ENCODE data around the gene SCN2B. TPM values are rescaled to one million over a fixed set of nuclear protein-coding genes. Genes with fewer than 3 reads are reported as not detected.
A peak's percentile ranks its signal among the peaks of the same experiment; 100 is the strongest.

The SCN2B gene
- total RNA-seq, 2 experiments from 2014 or later: not detected

- H3K4me3 Mint-ChIP-seq: peak overlapping the region; percentile 52
- TF ChIP-seq CTCF (IDR thresholded peaks at IDR 0.05): no peak
- Histone ChIP-seq H3K4me3 (ENCODE audit: low read length) (no peak overlapping the region), H3K36me3 (ENCODE audit: insufficient read depth, low read length) (peaks cover 39% of the 10 kb centered on the region), H3K27me3 (ENCODE audit: control insufficient read depth in 1 of 2, insufficient read depth in 2 of 2, low read length in 2 of 2) (no peaks in the 10 kb centered on the region), H3K27ac (ENCODE audit: low read depth in 1 of 2, low read length in 2 of 2) (no peak overlapping the region), H3K9me3 (ENCODE audit: control insufficient read depth in 1 of 2, insufficient read depth in 1 of 2, low read length in 2 of 2) (no peaks in the 10 kb centered on the region), H3K4me1 (ENCODE audit: insufficient read depth, low read length) (peaks cover 75% of the 10 kb centered on the region)
- peaks cover 49% of the 10 kb centered on the region for H3K36me3 Mint-ChIP-seq (ENCODE audit: low read depth)
- POLR2A ChIA-PET: interaction anchor here (0.5 to 3.7 kb wide), 13 partner anchors 9 to 177 kb away, joined by 3 to 23 read pairs (median 6); partner anchors contain the start of genes CD3E, JAML, MPZL2 and MPZL3
- H3K9me3 Mint-ChIP-seq: no peaks in the 10 kb centered on the region
- DNase-seq: peak in 4 of 14 experiments; percentile 52 to 70 (median 53)
- peak; percentile 41 for ATAC-seq (ENCODE audit: poor library complexity)
- peaks cover 94% of the 10 kb centered on the region for H3K4me1 Mint-ChIP-seq (ENCODE audit: low read depth)
- intact Hi-C loops (cut with DNase I, micrococcal nuclease): loop anchor here in 1 of 2 experiments (1.0 to 5.0 kb wide), 4 partner anchors 9 to 92 kb away; partner anchors contain the start of gene MPZL3
- no peaks in the 10 kb centered on the region for H3K27me3 Mint-ChIP-seq
- H3K27ac Mint-ChIP-seq: no peak overlapping the region
- CTCF ChIA-PET: interaction anchor here (0.8 to 2.5 kb wide), 10 partner anchors 9 to 81 kb away, joined by 3 to 25 read pairs (median 4); partner anchors contain the start of gene JAML
These were observed 38.8 kb upstream of the SCN2B start for GRCh38 chr11:118215262-118215661.

GRCh38 chr11:118214210-118214914 is 37.9 kb upstream of the SCN2B start:
- intact Hi-C loops (cut with DNase I, micrococcal nuclease): loop anchor here in 1 of 2 experiments (2.0 kb wide), 1 partner anchor 14 kb away; no protein-coding TSS in a partner anchor
- Histone ChIP-seq H3K4me1 (ENCODE audit: insufficient read depth, low read length) (peaks cover 66% of the 10 kb centered on the region), H3K4me3 (ENCODE audit: low read length) (no peak overlapping the region), H3K27me3 (ENCODE audit: control insufficient read depth in 1 of 2, insufficient read depth in 2 of 2, low read length in 2 of 2) (no peaks in the 10 kb centered on the region), H3K9me3 (ENCODE audit: control insufficient read depth in 1 of 2, insufficient read depth in 1 of 2, low read length in 2 of 2) (no peaks in the 10 kb centered on the region), H3K27ac (ENCODE audit: low read depth in 1 of 2, low read length in 2 of 2) (peak overlapping the region in 1 of 2 donors; percentile 9), H3K36me3 (ENCODE audit: insufficient read depth, low read length) (peaks cover 44% of the 10 kb centered on the region)
- Mint-ChIP-seq H3K9me3 (no peaks in the 10 kb centered on the region), H3K36me3 (ENCODE audit: low read depth) (peaks cover 58% of the 10 kb centered on the region), H3K27ac (no peak overlapping the region), H3K4me1 (ENCODE audit: low read depth) (peaks cover 85% of the 10 kb centered on the region), H3K4me3 (peak overlapping the region; percentile 58), H3K27me3 (no peaks in the 10 kb centered on the region)
- ChIA-PET CTCF (interaction anchor here (0.8 to 1.9 kb wide), 9 partner anchors 10 to 97 kb away, joined by 3 to 13 read pairs (median 3); partner anchors contain the start of gene JAML), POLR2A (interaction anchor here (0.7 to 3.7 kb wide), 13 partner anchors 10 to 132 kb away, joined by 3 to 23 read pairs (median 5); partner anchors contain the start of genes CD3D, CD3E, JAML and MPZL2)
- no peak for ATAC-seq (ENCODE audit: poor library complexity)
- DNase-seq: peak in 2 of 14 experiments; percentile 61 to 62
- no peak for TF ChIP-seq CTCF (IDR thresholded peaks at IDR 0.05)

GRCh38 chr11:118213781-118214180 is 37.3 kb upstream of the SCN2B start:
- no peaks in the 10 kb centered on the region for H3K9me3 ChIP-seq (ENCODE audit: control insufficient read depth in 1 of 2, insufficient read depth in 1 of 2, low read length in 2 of 2)
- Mint-ChIP-seq H3K27ac (no peak overlapping the region), H3K27me3 (no peaks in the 10 kb centered on the region), H3K4me1 (ENCODE audit: low read depth) (peaks cover 79% of the 10 kb centered on the region), H3K4me3 (peak overlapping the region; percentile 58), H3K36me3 (ENCODE audit: low read depth) (peaks cover 64% of the 10 kb centered on the region), H3K9me3 (no peaks in the 10 kb centered on the region)
- POLR2A ChIA-PET: interaction anchor here (0.7 to 3.7 kb wide), 11 partner anchors 10 to 132 kb away, joined by 3 to 23 read pairs (median 5); partner anchors contain the start of genes CD3D, CD3E, JAML and MPZL2
- peaks cover 49% of the 10 kb centered on the region for H3K36me3 ChIP-seq (ENCODE audit: insufficient read depth, low read length)
- CTCF ChIA-PET: interaction anchor here (0.9 to 1.9 kb wide), 6 partner anchors 11 to 41 kb away, joined by 3 to 13 read pairs (median 4); partner anchors contain the start of gene JAML
- H3K27me3 ChIP-seq (ENCODE audit: control insufficient read depth in 1 of 2, insufficient read depth in 2 of 2, low read length in 2 of 2): no peaks in the 10 kb centered on the region
- intact Hi-C loops (cut with DNase I, micrococcal nuclease): loop anchor here in 1 of 2 experiments (2.0 kb wide), 1 partner anchor 15 kb away; no protein-coding TSS in a partner anchor
- H3K4me3 ChIP-seq (ENCODE audit: low read length): no peak overlapping the region
- peaks cover 63% of the 10 kb centered on the region for H3K4me1 ChIP-seq (ENCODE audit: insufficient read depth, low read length)
- ATAC-seq (ENCODE audit: poor library complexity) (no peak), DNase-seq (no peak)
- no peak for TF ChIP-seq CTCF (IDR thresholded peaks at IDR 0.05)
- H3K27ac ChIP-seq (ENCODE audit: low read depth in 1 of 2, low read length in 2 of 2): peak overlapping the region in 1 of 2 donors; percentile 33
